IMR-90 (cell line): Measurements from ENCODE around the gene DEFB124. TPM values are rescaled to one million over a fixed set of nuclear protein-coding genes. Genes with fewer than 3 reads are reported as not detected.

Experiments used
- ATAC-seq: fragments of 200-7000 bp; cut with Tn5 transposase; 2 replicates; pipeline ENCODE4 v1.9.1; 2020; ENCODE audit warnings: low read depth, mild to moderate bottlenecking, moderate library complexity
- BruUV-seq: library from RNA; stranded (reverse); fragments of 400-500 nt; replicated peaks from 2 replicates; lab custom pipeline; 2021; lab: Mats Ljungman, UMichigan
- CTCF ChIA-PET: fragments of 300-600 bp; formaldehyde crosslinking; extraction: SDS; loops from one replicate; lab custom pipeline; 2021; ENCODE audit warnings: antibody characterized with exemption; lab: Yijun Ruan, JAX
- POLR2A ChIA-PET: fragments of 300-600 bp; sonication (Branson Sonifier 250); formaldehyde crosslinking; loops from one replicate; lab custom pipeline; 2022; ENCODE audit warnings: antibody characterized with exemption; ENCODE audit not compliant: unreplicated experiment; lab: Charles Lee
- DNase-seq: peaks from one replicate; pipeline ENCODE4 v3.0.0; 2013
- H2AFZ ChIP-seq: replicated peaks from 2 replicates; pipeline ENCODE3; 2013; ENCODE audit warnings: low read length, mild to moderate bottlenecking; ENCODE audit not compliant: poor library complexity
- H2AK5ac ChIP-seq: 2 replicates; pipeline ENCODE4 v1.6.1; 2013; ENCODE audit warnings: low read depth, low read length, inconsistent platforms
- H2AK9ac ChIP-seq: replicated peaks from 2 replicates; pipeline ENCODE3; 2013; ENCODE audit warnings: mild to moderate bottlenecking, low read depth, low read length, moderate library complexity; ENCODE audit not compliant: poor library complexity
- H2BK120ac ChIP-seq: 2 replicates; pipeline ENCODE4 v1.6.1; 2013; ENCODE audit warnings: low read depth, low read length, inconsistent platforms
- H2BK15ac ChIP-seq: 3 replicates; pipeline ENCODE4 v1.6.1; 2013; ENCODE audit warnings: low read depth, low read length, inconsistent platforms
- H2BK20ac ChIP-seq: 2 replicates; pipeline ENCODE4 v1.6.1; 2013; ENCODE audit warnings: low read depth, mild to moderate bottlenecking, inconsistent platforms, low read length, moderate library complexity
- H2BK5ac ChIP-seq: 2 replicates; pipeline ENCODE4 v1.6.1; 2013; ENCODE audit warnings: mild to moderate bottlenecking, low read depth, low read length, inconsistent platforms; ENCODE audit not compliant: poor library complexity, severe bottlenecking
- H3K14ac ChIP-seq: replicated peaks from 2 replicates; pipeline ENCODE4 v1.6.1; 2013; ENCODE audit warnings: low read depth, low read length, inconsistent platforms
- H3K18ac ChIP-seq: 2 replicates; pipeline ENCODE4 v1.6.1; 2013; ENCODE audit warnings: low read depth, low read length, control low read depth
- H3K23ac ChIP-seq: 2 replicates; pipeline ENCODE4 v1.6.1; 2013; ENCODE audit warnings: low read depth, low read length, inconsistent platforms
- H3K27ac ChIP-seq: 2 replicates; pipeline ENCODE4 v1.5.1; 2013; ENCODE audit warnings: mild to moderate bottlenecking, control low read depth, low read length; ENCODE audit not compliant: insufficient read depth
- H3K27me3 ChIP-seq: 2 replicates; pipeline ENCODE4 v1.6.1; 2013; ENCODE audit warnings: low read length; ENCODE audit not compliant: control insufficient read depth, insufficient read depth
- H3K36me3 ChIP-seq: 2 replicates; pipeline ENCODE4 v1.6.1; 2013; ENCODE audit warnings: low read length, mixed read lengths; ENCODE audit not compliant: control insufficient read depth, insufficient read depth
- H3K4ac ChIP-seq: 2 replicates; pipeline ENCODE4 v1.6.1; 2013; ENCODE audit warnings: low read depth, low read length, inconsistent platforms
- H3K4me1 ChIP-seq: 2 replicates; pipeline ENCODE4 v1.6.1; 2013; ENCODE audit warnings: low read length, mixed read lengths; ENCODE audit not compliant: control insufficient read depth, insufficient read depth
- H3K4me2 ChIP-seq: 2 replicates; pipeline ENCODE4 v1.6.1; 2013; ENCODE audit warnings: low read depth, mild to moderate bottlenecking, control low read depth, low read length, moderate library complexity
- H3K4me3 ChIP-seq: 2 replicates; pipeline ENCODE4 v1.5.1; 2013; ENCODE audit warnings: low read depth, mild to moderate bottlenecking, control low read depth, low read length, moderate library complexity; ENCODE audit not compliant: insufficient read depth
- H3K56ac ChIP-seq: 2 replicates; pipeline ENCODE4 v1.6.1; 2013; ENCODE audit warnings: low read length, inconsistent platforms; ENCODE audit not compliant: insufficient read depth; ENCODE audit errors: extremely low read depth
- H3K79me1 ChIP-seq, 2 experiments: 2 replicates each; pipeline ENCODE4 v1.6.1; 2013; ENCODE audit warnings: low read length in 2 of 2, inconsistent platforms in 1 of 2, low read depth in 1 of 2
- H3K9ac ChIP-seq: 2 replicates; pipeline ENCODE4 v1.6.1; 2013; ENCODE audit warnings: low read depth, low read length, control low read depth
- H3K9me1 ChIP-seq: 2 replicates; pipeline ENCODE4 v1.6.1; 2013; ENCODE audit warnings: low read length, inconsistent platforms; ENCODE audit not compliant: insufficient read depth
- H3K9me3 ChIP-seq: 2 replicates; pipeline ENCODE4 v1.6.1; 2013; ENCODE audit warnings: low read length; ENCODE audit not compliant: control insufficient read depth, insufficient read depth
- H4K20me1 ChIP-seq: 2 replicates; pipeline ENCODE4 v1.6.1; 2013; ENCODE audit warnings: low read length, inconsistent platforms; ENCODE audit not compliant: insufficient read depth
- H4K5ac ChIP-seq: 2 replicates; pipeline ENCODE4 v1.6.1; 2013; ENCODE audit warnings: mild to moderate bottlenecking, low read depth, low read length, control low read depth
- H4K8ac ChIP-seq, 2 experiments: 2 replicates each; pipeline ENCODE4 v1.6.1; 2013; ENCODE audit warnings: low read depth in 2 of 2, low read length in 2 of 2, control low read depth in 1 of 2, inconsistent platforms in 1 of 2
- H4K91ac ChIP-seq: 2 replicates; pipeline ENCODE4 v1.6.1; 2013; ENCODE audit warnings: low read depth, low read length, inconsistent platforms; ENCODE audit not compliant: insufficient read depth
- CTCF ChIP-seq: conservative IDR thresholded peaks from 2 replicates; pipeline ENCODE4 v1.5.1; 2012; ENCODE audit warnings: mild to moderate bottlenecking, low read depth, low read length, improper control_type of control experiment
- MAFK ChIP-seq: IDR thresholded peaks from 2 replicates; pipeline ENCODE4 v1.6.1; 2012; ENCODE audit warnings: low read depth, low read length, improper control_type of control experiment
- MAZ ChIP-seq: IDR thresholded peaks from 2 replicates; pipeline ENCODE4 v1.6.1; 2012; ENCODE audit warnings: low read depth, mild to moderate bottlenecking, low read length, improper control_type of control experiment, moderate library complexity, borderline replicate concordance
- WGBS, 2 experiments: methylation state at CpG; one replicate each; pipeline versions ENCODE4 v1.1.5 to v1.1.7; 2013; ENCODE audit warnings: missing lambda C conversion rate in 2 of 2; ENCODE audit not compliant: insufficient read length in 1 of 2; ENCODE audit errors: extremely low coverage in 2 of 2; 5-methylcytosine and 5-hydroxymethylcytosine counted together
- dilution Hi-C: fragments of 300-500 bp; cut with HindIII; formaldehyde crosslinking; loops from one replicate; pipeline ENCODE4 v1.14.3; 2018; ENCODE audit warnings: low sequenced_read_pairs; ENCODE audit not compliant: unreplicated experiment
- in situ Hi-C: fragments of 300-500 bp; cut with MboI; formaldehyde crosslinking; loops from 3 replicates; pipeline ENCODE4 v1.14.3; 2019; ENCODE audit warnings: low sequenced_read_pairs, inconsistent platforms, mixed read lengths
- intact Hi-C: fragments of 100-400 bp; cut with micrococcal nuclease; formaldehyde crosslinking; loops from 2 replicates; pipeline ENCODE4 v1.10.0; 2022
- polyA plus RNA-seq, 3 experiments: library from polyadenylated mRNA; depleted of rRNA; stranded (reverse); fragments of >200 nt; gene quantifications; 2 replicates each; pipeline ENCODE4 v1.2.3, GENCODE V29; 2012; ENCODE audit warnings: low replicate concordance in 1 of 3
- total RNA-seq: library from RNA; depleted of rRNA; stranded (reverse); fragments of >200 nt; gene quantifications from 2 replicates; pipeline ENCODE4 v1.2.3, GENCODE V29; 2012

Gene DEFB124
- total and polyA plus RNA-seq, 2 of the 4 experiments (the other 2 are of a cell fraction): not detected

- H3K4me1 ChIP-seq: peaks cover 19% of the 10 kb centered on the region
- H3K79me1 ChIP-seq: peaks cover 15 to 65% of the 10 kb centered on the region in 2 experiments
- H2AK5ac ChIP-seq: no peak overlapping the region
- H4K91ac ChIP-seq: no peak overlapping the region
- no peak overlapping the region; the same call in 1 of the 2 replicates for H3K27ac ChIP-seq
- H3K4me3 ChIP-seq: no peak overlapping the region
- dilution Hi-C loops (no loop called here), in situ Hi-C loops (no loop called here), intact Hi-C loops (no loop called here)
- 0 out of 2 replicates have a peak overlapping the region, but pooled peaks have one; percentile 9 for H3K9ac ChIP-seq
- DNase-seq (no peak), ATAC-seq (no peak)
- CTCF ChIA-PET: no interaction called here
- no peaks in the 10 kb centered on the region for H3K9me3 ChIP-seq
- H3K27me3 ChIP-seq: no peaks in the 10 kb centered on the region
- no peak overlapping the region for H4K5ac ChIP-seq
- H3K36me3 ChIP-seq: peaks cover 10% of the 10 kb centered on the region
- no peak overlapping the region for H3K18ac ChIP-seq
- H3K4me2 ChIP-seq: no peak overlapping the region; the same call in 1 of the 2 replicates
- no peak overlapping the region for H4K8ac ChIP-seq
- peak overlapping the region; percentile 39; the same call in 1 of the 2 replicates for H3K23ac ChIP-seq
- 0 out of 2 replicates have a peak overlapping the region, but pooled peaks have one; percentile 29 for H3K4ac ChIP-seq
- no peak for TF ChIP-seq CTCF
- TF ChIP-seq MAZ: no peak
- TF ChIP-seq MAFK: no peak
- H2BK120ac ChIP-seq: no peak overlapping the region
- H3K14ac ChIP-seq: no peak overlapping the region
- WGBS, 2 experiments: 93% methylated on average over 2 of the region's 2 CpGs; no CpG with 5 or more reads in 1 of the 2 experiments
- no peak overlapping the region for H2AFZ ChIP-seq
- no peak overlapping the region for H3K56ac ChIP-seq
- peaks cover 53% of the 10 kb centered on the region for H4K20me1 ChIP-seq
- no peak overlapping the region for H2BK20ac ChIP-seq
- peaks cover 28% of the 10 kb centered on the region for H3K9me1 ChIP-seq
- H2BK5ac ChIP-seq: no peak overlapping the region
- POLR2A ChIA-PET: no interaction called here
- no TSS peak for BruUV-seq
- no peak overlapping the region for H2AK9ac ChIP-seq
- H2BK15ac ChIP-seq: no peak overlapping the region
These were observed 41.7 kb upstream of the DEFB124 start for GRCh38 chr20:31516651-31517050.
